IPS DF 19.7 (cell line): ENCODE measurements around the gene CSNK1G2.

Source experiments
- DNase-seq: peaks from one replicate; pipeline ENCODE4 v3.0.0-alpha.2; 2013; ENCODE audit warnings: low read depth, low spot score

The CSNK1G2 gene

DNA sequence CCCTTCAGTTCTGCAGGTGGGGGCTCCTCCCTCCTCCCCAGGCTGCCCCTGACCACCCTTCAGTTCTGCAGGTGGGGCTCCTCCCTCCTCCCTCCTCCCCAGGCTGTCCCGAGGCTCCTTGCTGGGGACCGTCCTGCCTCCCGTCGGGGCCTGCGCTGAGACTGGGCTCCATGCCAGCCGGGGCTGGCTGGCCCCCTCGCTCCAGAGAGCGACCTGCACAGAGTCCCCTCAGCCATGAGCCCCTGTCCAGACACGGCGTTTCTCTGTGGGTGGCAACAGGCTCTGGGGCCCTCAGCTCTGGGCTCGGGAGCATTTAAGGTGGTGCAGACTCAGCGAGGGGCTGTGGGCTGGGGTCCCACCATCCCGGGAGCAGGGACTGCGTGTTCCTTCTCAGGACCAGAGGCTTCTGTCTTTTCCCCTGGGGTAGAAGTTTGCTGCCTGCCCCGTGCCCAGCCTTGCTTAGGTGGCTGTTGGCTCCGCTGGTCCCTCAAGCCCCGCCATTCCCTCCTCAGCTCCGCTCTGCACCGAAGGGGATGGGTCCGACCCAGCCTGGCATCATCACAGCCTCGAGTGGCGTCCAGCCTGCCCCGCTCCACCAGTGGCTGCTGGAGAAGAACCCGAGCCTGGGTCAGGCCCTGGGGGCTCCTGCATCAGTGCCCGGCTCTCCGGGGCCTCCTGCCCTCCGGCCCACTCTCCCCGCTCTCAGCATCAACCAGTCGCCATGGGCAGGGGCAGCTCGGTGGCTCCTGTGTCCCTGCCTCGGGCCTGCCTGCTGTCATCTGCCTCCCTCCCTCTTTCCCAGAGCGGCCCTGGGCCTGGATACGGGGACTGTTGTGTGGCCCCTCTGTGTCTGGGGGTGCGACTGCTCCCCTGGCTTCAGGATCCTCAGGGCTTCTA lies 27.6 kb downstream of the CSNK1G2 start:
- DNase-seq: no peak

DNA sequence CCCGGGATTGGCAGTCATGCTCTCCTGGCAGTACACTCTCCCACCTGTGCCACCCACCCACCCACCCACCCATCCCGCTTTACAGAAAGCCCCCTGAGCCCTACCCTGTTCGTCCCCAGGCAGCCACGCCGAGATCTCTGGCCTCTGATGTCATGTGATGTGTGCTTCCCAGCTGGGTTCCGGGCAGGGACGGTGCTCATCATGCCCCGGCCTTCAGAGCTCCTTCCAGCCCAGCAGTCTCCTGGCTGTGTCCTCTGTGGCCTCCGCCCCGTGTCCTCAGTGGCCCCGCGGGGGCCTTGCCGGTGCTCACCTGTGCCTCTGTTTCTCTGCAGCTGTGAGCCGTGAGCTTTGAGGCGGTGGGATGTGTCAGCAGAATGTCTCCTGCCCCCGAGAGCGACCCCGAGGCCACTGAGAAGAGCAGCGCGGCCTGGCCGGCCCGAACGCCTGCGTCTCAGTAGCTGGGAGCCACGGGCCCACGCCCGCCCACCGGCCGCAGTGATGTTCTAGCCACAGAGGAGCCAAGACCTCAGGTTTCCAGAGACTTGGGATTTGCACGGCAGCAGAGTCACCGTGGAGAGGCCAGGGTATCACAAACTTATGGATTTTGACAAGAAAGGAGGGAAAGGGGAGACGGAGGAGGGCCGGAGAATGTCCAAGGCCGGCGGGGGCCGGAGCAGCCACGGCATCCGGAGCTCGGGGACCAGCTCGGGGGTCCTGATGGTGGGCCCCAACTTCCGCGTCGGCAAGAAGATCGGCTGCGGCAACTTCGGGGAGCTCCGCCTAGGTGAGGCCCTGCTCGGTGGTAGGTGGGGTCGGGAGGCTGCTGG lies 28.4 kb downstream of the CSNK1G2 start:
- DNase-seq: no peak

- DNase-seq: no peak
Measured at GRCh38 chr19:1970003-1970805, 29.2 kb downstream of the CSNK1G2 start.

DNA sequence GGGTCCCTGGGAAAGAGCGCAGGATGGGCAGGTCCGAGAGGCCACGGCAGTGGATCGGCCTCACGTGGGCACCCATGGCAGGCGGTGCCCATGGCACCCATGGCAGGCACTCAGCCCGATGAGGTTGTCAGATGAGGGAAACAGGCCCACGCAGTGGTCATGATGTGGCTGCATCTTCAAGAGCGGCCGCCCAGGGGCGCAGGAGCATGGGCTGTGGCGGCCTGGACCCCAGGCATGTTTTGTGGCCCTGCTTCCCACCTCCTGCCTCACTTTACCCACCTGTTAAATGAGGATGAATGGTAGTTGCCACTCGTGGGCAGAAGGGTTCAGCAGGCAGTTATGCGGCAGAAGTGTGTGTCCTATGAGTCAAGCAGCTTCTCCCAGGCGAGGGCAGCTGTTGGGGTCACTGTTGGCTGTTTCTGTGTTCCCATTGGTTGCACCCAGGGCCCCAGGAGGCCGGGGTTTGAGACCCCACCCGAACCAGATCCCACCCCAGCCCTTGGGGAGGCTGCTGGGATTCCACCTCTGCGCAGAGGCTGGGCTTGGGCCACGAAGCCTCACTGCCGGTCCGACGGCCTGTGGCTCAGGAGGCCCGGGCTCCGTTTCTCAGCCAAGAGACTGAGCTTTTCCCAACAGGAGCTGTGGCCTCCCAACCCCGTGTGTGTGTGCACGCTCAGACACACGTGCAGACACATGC lies 30.0 kb downstream of the CSNK1G2 start:
- no peak for DNase-seq

DNA sequence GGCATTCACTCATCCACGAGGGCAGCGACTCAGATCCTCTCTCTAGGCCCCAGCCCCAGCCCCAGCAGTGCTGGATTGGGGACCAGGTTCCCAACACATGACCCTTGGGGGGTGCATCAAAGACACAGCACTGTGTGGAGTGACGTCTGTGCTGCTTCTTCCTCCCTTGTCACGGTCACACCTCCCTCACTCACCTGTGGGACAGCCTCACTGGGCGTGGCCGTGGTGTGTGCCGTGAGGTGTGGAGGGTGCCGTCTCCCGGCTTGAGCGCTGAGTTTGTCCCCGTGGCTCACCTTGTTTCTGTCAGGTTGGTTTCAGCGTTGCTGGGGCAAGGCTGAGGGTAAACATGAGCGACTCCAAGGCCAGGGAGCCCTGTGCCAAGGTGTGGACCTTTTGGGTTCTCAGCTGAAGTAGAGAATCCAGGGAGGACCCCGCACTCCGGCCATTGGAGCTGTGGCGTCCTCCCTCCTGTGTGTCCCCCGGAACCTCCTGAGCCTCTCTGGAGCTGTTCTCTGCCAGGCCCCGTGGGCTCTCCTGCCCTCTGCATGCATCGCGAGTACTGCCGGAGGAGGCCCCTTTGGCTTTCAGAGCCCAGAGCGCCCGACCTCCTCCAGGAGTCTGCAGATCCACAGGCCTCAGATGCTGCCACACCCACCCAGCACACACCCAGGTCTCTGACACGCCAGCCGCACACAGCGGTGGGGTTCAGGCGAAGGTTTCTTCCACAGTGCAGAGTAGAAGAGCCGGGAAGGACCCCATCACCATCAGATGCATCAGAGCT lies 33.6 kb downstream of the CSNK1G2 start:
- no peak for DNase-seq

GRCh38 chr19:1975162-1975480 lies 34.1 kb downstream of the CSNK1G2 start:
- no peak for DNase-seq

- no peak for DNase-seq
Measured at GRCh38 chr19:1977120-1977519, 36.1 kb downstream of the CSNK1G2 start.

DNA sequence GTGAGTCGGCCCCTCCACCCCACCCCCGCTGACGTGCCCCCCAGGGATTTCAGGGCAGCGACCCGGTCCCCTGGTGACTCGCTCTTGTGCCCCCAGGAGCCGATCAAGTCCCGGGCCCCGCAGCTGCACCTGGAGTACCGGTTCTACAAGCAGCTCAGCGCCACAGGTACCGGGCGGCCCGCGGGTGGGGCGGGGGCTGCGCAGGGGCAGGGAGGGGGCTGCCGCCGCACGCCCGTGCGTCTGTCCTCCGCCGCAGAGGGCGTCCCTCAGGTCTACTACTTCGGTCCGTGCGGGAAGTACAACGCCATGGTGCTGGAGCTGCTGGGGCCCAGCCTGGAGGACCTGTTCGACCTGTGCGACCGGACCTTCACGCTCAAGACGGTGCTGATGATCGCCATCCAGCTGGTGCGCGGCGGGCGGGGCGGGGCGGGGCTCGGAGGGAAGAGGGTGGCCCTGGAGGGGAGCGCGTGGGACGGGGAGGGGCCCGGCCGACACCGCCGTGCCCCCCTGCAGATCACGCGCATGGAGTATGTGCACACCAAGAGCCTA lies 37.4 kb downstream of the CSNK1G2 start:
- DNase-seq: no peak

DNA sequence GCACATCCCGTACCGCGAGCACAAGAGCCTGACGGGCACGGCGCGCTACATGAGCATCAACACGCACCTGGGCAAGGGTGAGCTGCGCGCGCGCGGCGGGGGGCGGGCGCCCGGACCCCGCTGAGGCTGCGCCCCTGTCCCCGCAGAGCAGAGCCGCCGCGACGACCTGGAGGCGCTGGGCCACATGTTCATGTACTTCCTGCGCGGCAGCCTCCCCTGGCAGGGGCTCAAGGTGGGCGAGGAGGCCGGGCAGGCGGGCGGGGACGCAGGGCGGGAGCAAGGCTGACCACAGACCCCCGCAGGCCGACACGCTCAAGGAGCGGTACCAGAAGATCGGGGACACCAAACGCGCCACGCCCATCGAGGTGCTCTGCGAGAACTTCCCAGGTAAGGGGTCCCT lies 38.0 kb downstream of the CSNK1G2 start:
- DNase-seq: no peak

GRCh38 chr19:1979642-1980041 lies 38.7 kb downstream of the CSNK1G2 start:
- no peak for DNase-seq

DNA sequence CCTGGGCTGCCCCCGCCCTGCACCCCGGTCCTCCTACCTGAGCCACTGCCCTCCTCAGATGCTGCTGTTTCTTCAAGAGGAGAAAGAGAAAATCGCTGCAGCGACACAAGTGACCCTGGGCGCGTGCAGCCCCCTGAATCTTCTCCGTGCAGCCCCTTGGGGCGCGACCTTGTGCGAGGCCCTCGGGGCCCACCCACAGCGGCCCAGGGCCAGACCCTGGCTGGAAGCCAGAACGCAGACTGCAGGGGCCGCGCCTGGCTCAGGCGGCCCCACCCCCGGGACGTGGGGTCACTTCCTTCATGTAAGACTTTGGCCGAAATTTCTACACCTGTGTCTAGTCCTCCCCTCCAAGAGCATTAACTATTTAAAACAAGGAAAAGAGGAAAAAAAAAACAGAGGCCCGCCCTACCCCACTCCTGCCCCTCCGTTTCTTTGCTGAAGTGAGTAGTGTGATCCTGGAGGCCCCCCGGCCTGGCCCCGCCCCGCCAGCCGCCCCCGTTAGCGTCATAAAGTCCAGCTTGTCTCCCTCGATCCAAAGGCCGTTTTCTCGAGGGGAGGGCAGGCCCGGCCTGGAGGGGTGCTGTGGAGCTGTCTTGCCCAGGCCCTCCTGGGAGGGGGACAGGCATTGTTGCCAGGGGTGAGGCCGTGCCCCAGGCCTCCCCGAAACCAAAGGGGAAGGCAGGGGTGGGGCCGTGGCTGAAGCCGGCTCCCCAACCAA lies 39.3 kb downstream of the CSNK1G2 start:
- DNase-seq: no peak

- no peak for DNase-seq
Measured at GRCh38 chr19:1980809-1981181, 39.8 kb downstream of the CSNK1G2 start.

GRCh38 chr19:1981253-1981652 lies 40.3 kb downstream of the CSNK1G2 start:
- DNase-seq: no peak

DNA sequence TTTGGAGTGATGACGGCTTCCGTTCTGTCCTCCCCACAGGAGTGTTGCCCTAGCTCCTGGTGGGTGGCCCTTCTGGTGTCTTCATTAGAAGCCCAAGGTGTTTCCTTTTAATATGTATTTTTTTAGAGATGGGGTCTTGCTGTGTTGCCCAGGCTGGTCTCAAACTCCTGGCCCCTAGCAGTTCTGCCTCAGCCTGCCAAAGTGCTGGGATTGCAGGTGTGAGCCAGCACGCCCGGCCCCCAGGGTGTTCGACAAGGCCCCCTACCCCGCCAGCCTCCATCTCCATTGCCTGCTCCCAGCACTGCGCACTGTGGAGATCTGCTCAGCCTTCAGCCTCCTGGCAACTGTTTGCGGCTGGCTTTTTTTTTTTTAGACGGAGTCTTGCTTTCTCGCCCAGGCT lies 43.4 kb downstream of the CSNK1G2 start:
- no peak for DNase-seq

- DNase-seq: no peak
Measured at GRCh38 chr19:1985588-1986356, 44.8 kb downstream of the CSNK1G2 start.

- no peak for DNase-seq
Measured at GRCh38 chr19:1986357-1987162, 45.6 kb downstream of the CSNK1G2 start.

DNA sequence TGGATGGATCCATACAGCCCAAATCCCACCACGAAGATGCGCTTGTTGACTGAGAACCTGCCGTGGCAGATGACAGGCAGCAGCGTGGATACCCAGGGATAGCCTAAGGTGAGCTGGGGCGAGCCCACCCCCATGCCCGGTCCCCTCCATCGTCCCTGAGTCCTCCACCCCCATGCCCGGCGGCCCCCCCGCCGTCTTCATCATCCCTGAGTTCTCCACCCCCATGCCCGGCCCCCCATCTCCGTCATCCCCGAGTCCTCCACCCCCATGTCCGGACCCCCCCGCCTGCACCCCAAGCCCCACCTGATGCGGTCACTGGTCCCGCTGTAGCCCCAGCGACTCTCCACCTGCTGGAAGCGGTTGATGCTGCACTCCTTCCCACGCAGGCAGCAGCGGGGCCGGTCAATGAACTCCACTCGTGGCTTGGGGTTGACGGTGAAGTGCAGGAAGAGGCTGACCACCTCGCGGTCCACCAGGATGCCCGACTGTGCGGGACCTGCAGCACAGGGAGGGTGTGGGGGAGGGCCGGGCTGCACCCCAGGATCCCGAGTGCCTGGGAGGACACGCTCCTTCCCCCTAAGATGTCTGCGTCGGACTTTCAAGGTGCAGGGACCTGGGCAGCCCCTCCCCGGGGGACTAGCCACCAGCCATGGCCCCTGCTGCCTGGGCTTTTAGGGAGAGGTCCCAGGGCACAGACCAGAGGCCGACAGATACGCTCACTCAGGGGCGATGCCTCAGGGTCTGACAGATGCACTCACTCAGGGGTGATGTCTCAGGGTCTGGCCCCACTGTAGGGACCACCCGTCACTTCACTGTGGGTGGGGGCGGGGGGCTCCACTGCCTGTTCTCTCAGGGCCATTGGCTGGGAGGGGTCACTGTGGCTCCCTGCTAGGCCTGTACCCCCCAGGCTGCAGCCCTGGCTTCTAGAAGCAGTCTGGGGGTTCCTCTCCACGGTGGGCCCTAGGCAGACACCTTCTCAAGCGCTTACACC lies 46.5 kb downstream of the CSNK1G2 start:
- DNase-seq: no peak
